RWPE2 (cell line): Measurements from ENCODE around the gene PGF.

Experiments
- ATAC-seq: fragments of 200-7000 bp; cut with Tn5 transposase; 3 replicates; pipeline ENCODE4 v1.9.1; 2021; ENCODE audit warnings: low read depth
- DNase-seq: peaks from one replicate; pipeline ENCODE4 v3.0.0-alpha.2; 2020; ENCODE audit warnings: low spot score
- H3K27ac ChIP-seq: fragments of 450-650 bp; 2 replicates; pipeline ENCODE4 v1.5.1; 2017; ENCODE audit warnings: mild to moderate bottlenecking; ENCODE audit not compliant: poor library complexity, severe bottlenecking
- H3K27me3 ChIP-seq: fragments of 250-450 bp; sonication (Bioruptor Pico); 2 replicates; pipeline ENCODE4 v1.5.1; 2021; ENCODE audit warnings: mild to moderate bottlenecking, moderate library complexity; ENCODE audit not compliant: insufficient read depth, poor library complexity, severe bottlenecking
- H3K36me3 ChIP-seq: fragments of 250-450 bp; sonication (Bioruptor Pico); 2 replicates; pipeline ENCODE4 v1.5.1; 2020; ENCODE audit warnings: low read depth, mild to moderate bottlenecking, moderate library complexity
- H3K4me1 ChIP-seq: fragments of 250-450 bp; sonication (Bioruptor Pico); 2 replicates; pipeline ENCODE4 v1.5.1; 2021; ENCODE audit warnings: mild to moderate bottlenecking, moderate library complexity; ENCODE audit not compliant: insufficient read depth, poor library complexity, severe bottlenecking
- H3K4me3 ChIP-seq: fragments of 250-450 bp; sonication (Bioruptor Pico); 2 replicates; pipeline ENCODE4 v1.5.1; 2021; ENCODE audit warnings: mild to moderate bottlenecking, moderate library complexity; ENCODE audit not compliant: severe bottlenecking
- H3K9me3 ChIP-seq: fragments of 250-450 bp; sonication (Bioruptor Pico); 2 replicates; pipeline ENCODE4 v1.5.1; 2021; ENCODE audit warnings: mild to moderate bottlenecking, moderate library complexity; ENCODE audit not compliant: severe bottlenecking
- TF ChIP-seq, protein P1 (sequence below): fragments of 450-650 bp; IDR thresholded peaks from one replicate; pipeline ENCODE4 v1.5.1; 2017; ENCODE audit warnings: mild to moderate bottlenecking, moderate library complexity; ENCODE audit not compliant: poor library complexity, severe bottlenecking

Gene PGF

DNA sequence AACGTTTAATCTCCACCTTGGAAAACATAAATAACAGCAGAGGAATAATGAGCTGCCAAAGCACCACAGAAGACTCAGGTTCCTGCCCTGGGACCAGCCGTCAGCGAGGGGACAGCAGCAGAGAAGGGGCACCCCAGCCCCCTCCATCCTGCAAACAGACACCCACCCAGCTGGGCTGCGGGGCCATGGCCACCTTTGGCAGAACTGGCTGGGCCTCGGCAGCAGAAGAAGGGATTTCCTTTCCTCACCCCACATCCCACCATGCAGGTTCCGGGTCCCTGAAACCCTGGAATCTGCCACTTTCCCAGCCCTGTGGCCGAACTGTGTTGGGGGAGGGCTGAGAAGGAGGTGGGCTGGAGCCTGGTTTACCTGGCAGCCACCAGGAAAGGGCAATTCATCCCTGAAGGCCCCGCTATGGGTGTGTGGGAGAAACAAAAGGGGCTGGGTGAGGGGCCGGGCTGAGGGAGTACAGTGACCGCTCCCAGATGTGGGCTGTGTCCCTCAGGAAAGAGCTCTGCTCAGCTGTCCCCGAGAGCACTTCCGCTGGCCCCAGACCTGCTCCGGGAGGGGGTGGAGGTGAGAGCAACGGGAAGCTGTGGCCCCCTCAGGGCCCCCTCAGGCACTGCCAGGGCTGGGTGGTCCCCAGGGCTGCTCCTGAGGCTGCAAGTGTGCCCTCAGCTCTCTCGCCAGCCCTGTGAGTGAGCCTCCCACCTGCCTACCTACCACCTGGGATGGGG is 3.8 kb downstream of the PGF start:
- no peaks in the 10 kb centered on the region for H3K9me3 ChIP-seq
- ATAC-seq = no peak
- peaks cover 13% of the 10 kb centered on the region for H3K4me1 ChIP-seq
- DNase-seq = no peak
- no peaks in the 10 kb centered on the region for H3K27me3 ChIP-seq
- peaks cover 66% of the 10 kb centered on the region for H3K36me3 ChIP-seq
- TF ChIP-seq, protein P1, sequence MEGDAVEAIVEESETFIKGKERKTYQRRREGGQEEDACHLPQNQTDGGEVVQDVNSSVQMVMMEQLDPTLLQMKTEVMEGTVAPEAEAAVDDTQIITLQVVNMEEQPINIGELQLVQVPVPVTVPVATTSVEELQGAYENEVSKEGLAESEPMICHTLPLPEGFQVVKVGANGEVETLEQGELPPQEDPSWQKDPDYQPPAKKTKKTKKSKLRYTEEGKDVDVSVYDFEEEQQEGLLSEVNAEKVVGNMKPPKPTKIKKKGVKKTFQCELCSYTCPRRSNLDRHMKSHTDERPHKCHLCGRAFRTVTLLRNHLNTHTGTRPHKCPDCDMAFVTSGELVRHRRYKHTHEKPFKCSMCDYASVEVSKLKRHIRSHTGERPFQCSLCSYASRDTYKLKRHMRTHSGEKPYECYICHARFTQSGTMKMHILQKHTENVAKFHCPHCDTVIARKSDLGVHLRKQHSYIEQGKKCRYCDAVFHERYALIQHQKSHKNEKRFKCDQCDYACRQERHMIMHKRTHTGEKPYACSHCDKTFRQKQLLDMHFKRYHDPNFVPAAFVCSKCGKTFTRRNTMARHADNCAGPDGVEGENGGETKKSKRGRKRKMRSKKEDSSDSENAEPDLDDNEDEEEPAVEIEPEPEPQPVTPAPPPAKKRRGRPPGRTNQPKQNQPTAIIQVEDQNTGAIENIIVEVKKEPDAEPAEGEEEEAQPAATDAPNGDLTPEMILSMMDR = no peak
- H3K27ac ChIP-seq = no peak overlapping the region
- no peak overlapping the region for H3K4me3 ChIP-seq

DNA sequence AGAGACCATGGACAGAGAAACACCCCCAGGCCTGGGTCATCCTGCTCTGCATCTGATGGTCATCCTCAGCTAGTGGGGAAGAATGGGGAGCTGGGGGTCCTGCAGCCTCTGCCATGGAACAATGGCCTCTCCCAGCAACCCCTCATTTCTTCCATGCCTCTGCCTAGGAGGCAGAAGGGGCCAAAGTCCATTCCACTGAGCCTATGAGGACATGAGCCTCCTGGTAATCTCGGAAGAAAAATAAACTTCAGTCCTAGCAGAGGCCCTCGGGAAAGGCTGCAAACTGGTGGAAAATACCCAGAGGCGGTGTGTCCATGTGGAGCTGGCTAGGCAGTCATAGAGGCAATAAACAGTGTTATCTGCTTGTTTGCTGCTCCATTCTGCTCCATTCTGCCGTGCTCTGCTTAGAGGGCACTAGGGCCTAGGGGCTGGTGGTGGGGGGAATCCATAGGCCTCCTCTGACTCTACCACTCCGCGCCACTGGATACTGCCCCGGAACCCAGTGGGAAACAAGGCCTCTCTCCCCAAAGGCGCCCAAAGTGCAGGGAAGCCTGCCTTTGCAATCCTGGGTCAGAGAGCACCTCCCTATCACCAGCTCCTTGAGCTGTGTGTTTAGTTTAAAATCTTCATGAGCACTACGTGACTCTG is 4.5 kb downstream of the PGF start:
- no peak overlapping the region for H3K27ac ChIP-seq
- DNase-seq = no peak

DNA sequence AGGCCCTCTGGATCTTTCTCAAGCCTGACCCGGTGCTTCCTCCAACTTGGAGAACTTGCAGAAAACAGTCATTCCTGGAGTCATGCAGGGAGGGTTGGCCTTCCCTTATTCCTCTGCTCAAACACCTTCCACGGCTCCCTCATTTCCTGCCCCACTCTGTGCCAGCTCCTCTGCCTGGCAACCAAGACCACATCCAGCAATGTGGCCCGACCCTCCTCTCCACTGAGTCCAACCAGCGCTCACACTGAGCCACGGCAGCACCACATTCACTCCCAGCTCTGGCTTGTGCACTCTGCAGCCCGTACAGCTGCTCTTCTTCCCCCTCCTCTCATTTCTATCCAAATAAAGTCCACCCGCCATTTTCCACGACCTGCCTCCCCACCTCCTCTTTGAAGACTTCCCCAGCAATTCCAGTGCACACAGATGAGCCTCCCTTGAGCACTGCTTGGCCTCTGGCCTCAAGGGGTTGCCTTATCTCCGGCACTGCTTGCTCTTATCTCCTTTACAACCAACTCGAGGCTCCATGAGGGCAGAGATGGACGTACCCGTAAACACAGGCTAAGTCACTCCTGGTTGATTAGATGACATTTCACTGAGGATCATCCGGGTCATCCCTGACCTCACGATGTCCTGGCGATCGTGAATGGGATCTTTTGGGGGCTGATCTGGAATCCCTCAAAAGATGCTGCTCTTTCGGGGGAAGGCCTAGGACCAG is 5.4 kb downstream of the PGF start:
- no peak for DNase-seq
- H3K27ac ChIP-seq = no peak overlapping the region
- H3K4me1 ChIP-seq = peaks cover 13% of the 10 kb centered on the region
- no peaks in the 10 kb centered on the region for H3K27me3 ChIP-seq
- H3K36me3 ChIP-seq = peaks cover 82% of the 10 kb centered on the region
- no peaks in the 10 kb centered on the region for H3K9me3 ChIP-seq
- no peak overlapping the region for H3K4me3 ChIP-seq
- TF ChIP-seq, protein P1 = no peak
- ATAC-seq = no peak

More for the DNA sequence above, 4.5 kb downstream of the PGF start:
- Histone ChIP-seq H3K9me3 (no peaks in the 10 kb centered on the region), H3K4me3 (no peak overlapping the region), H3K36me3 (peaks cover 73% of the 10 kb centered on the region), H3K4me1 (peaks cover 13% of the 10 kb centered on the region), H3K27me3 (no peaks in the 10 kb centered on the region)
- no peak for ATAC-seq
- TF ChIP-seq, protein P1 = no peak

DNA sequence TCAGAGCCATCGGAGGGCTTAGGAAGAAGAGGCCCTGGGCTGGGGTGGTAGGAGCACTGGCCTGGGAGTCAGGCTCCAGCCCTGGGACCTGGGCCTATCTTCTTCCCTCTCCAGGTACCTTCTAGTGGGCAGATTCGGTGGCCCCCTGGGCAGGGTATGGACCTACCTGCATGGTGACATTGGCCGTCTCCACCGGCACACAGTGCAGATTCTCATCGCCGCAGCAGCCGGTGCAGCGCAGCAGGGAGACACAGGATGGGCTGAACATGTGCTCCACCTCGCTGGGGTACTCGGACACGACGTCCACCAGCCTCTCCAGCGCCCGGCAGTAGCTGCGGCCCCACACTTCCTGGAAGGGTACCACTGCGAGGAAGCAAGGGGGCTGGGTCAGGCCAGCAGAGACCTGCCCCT is 6.2 kb downstream of the PGF start:
- Histone ChIP-seq H3K4me3 (no peak overlapping the region), H3K4me1 (peaks cover 13% of the 10 kb centered on the region)
- no peak for ATAC-seq

More for the DNA sequence above, 6.2 kb downstream of the PGF start:
- H3K27ac ChIP-seq = no peak overlapping the region
- H3K27me3 ChIP-seq = no peaks in the 10 kb centered on the region
- DNase-seq = peak; percentile 69
- H3K36me3 ChIP-seq = peaks cover 90% of the 10 kb centered on the region
- TF ChIP-seq, protein P1 = no peak
- no peaks in the 10 kb centered on the region for H3K9me3 ChIP-seq
